ENCODE measurements around the gene MAGI1.

DNA sequence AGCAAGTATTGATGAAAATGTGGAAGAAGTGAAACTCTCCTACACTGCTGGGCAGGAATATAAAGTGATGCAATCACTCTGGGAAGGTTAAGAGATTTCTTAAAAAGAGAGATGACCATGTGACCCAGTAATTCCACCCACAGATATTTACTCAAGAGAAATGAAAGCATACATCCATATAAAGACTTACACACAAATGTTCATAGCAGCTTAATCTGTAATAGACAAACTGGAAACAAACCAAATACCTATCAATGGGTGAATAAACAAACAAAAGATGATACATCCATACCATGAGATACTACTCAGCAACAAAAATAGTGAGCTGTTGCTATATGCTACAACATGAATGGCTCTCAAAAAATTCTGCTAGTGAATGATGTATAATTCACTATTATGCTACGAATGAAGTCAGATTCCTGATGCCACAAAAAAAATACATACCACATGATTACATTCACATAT lies 463.3 kb downstream of the MAGI1 start:
- TF ChIP-seq, protein P1, sequence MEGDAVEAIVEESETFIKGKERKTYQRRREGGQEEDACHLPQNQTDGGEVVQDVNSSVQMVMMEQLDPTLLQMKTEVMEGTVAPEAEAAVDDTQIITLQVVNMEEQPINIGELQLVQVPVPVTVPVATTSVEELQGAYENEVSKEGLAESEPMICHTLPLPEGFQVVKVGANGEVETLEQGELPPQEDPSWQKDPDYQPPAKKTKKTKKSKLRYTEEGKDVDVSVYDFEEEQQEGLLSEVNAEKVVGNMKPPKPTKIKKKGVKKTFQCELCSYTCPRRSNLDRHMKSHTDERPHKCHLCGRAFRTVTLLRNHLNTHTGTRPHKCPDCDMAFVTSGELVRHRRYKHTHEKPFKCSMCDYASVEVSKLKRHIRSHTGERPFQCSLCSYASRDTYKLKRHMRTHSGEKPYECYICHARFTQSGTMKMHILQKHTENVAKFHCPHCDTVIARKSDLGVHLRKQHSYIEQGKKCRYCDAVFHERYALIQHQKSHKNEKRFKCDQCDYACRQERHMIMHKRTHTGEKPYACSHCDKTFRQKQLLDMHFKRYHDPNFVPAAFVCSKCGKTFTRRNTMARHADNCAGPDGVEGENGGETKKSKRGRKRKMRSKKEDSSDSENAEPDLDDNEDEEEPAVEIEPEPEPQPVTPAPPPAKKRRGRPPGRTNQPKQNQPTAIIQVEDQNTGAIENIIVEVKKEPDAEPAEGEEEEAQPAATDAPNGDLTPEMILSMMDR (IDR thresholded peaks at IDR 0.05), result no peak
- TF ChIP-seq POLR2A (IDR thresholded peaks at IDR 0.05), result no peak

All from breast epithelium (tissue), 3 donors.